ENCODE measurements around the gene COLGALT1. TPM values are rescaled to one million over a fixed set of nuclear protein-coding genes. Genes with fewer than 3 reads are reported as not detected.

Gene COLGALT1
- total and polyA plus RNA-seq, 2 experiments from 2014 or later: 18.2 to 63.4 TPM

- ATAC-seq (no peak; the same call in 2 of the 3 replicates), DNase-seq (ENCODE audit: low spot score) (no peak)
- peaks cover 4% of the 10 kb centered on the region for H3K27me3 Mint-ChIP-seq (ENCODE audit: insufficient read depth, low read depth, poor library complexity)
- Histone ChIP-seq H3K36me3 (ENCODE audit: insufficient read depth) (no peaks in the 10 kb centered on the region; the same call in 1 of the 2 replicates), H3F3A (replicated peaks; ENCODE audit: low read depth) (no peaks in the 10 kb centered on the region; the same call in 1 of the 2 replicates), H3K27me3 (ENCODE audit: insufficient read depth) (no peaks in the 10 kb centered on the region), H3K4me3 (peak overlapping the region; percentile 73), H3K27ac (ENCODE audit: low read depth) (peak overlapping the region; percentile 84), H3K4me1 (ENCODE audit: insufficient read depth) (peaks cover 2% of the 10 kb centered on the region; the same call in 1 of the 2 replicates), H2AFZ (no peak overlapping the region), H4K20me1 (replicated peaks; ENCODE audit: insufficient read depth) (no peaks in the 10 kb centered on the region), H3K4me2 (peak overlapping the region; percentile 88), H3K9me2 (ENCODE audit: insufficient read depth) (no peaks in the 10 kb centered on the region), H3K79me2 (replicated peaks; ENCODE audit: insufficient read depth) (no peaks in the 10 kb centered on the region)
- H3K27ac Mint-ChIP-seq: no peak overlapping the region
- peaks cover 6% of the 10 kb centered on the region; the same call in 2 of the 3 replicates for H3K4me1 Mint-ChIP-seq
- no peaks in the 10 kb centered on the region for H3K9me3 Mint-ChIP-seq
- H3K4me3 Mint-ChIP-seq: no peak overlapping the region
- TF ChIP-seq EZH2phosphoT487 (IDR thresholded peaks at IDR 0.05; ENCODE audit: unreplicated experiment): no peak
- no peak for TF ChIP-seq POLR2AphosphoS5 (IDR thresholded peaks at IDR 0.05; ENCODE audit: low read depth)
- TF ChIP-seq CREB1 (CRISPR knock-in tag; IDR thresholded peaks at IDR 0.05; ENCODE audit: low read depth): no peak
- TF ChIP-seq ETS1 (IDR thresholded peaks at IDR 0.05): no peak
- no peak for TF ChIP-seq JUNB (IDR thresholded peaks at IDR 0.05; ENCODE audit: unreplicated experiment)
- no peak for TF ChIP-seq ZNF331 (CRISPR knock-in tag; IDR thresholded peaks at IDR 0.05; ENCODE audit: low read depth)
- TF ChIP-seq STAT1 (IDR thresholded peaks at IDR 0.05; ENCODE audit: unreplicated experiment): no peak
- no peak for TF ChIP-seq NANOG (IDR thresholded peaks at IDR 0.05; ENCODE audit: borderline replicate concordance)
- no peak for TF ChIP-seq ZNF462 (CRISPR knock-in tag; IDR thresholded peaks at IDR 0.05)
- no peak for TF ChIP-seq CTCF (conservative IDR thresholded peaks at IDR 0.05; ENCODE audit: low read depth in 2 of 2)
- no peak for TF ChIP-seq REST (IDR thresholded peaks at IDR 0.05; ENCODE audit: unreplicated experiment)
- no peak for TF ChIP-seq EZH2 (IDR thresholded peaks at IDR 0.05; ENCODE audit: low read depth, unreplicated experiment)
- TF ChIP-seq ZNF114 (CRISPR knock-in tag; IDR thresholded peaks at IDR 0.05): no peak
- peaks cover 48% of the 10 kb centered on the region for H3K36me3 Mint-ChIP-seq (ENCODE audit: low read depth)
Measured at GRCh38 chr19:17616686-17616960, 61.2 kb downstream of the COLGALT1 start.
